AG04449 (cell line): ENCODE data around the gene FAM53A.

Experiments
- CTCF ChIA-PET: fragments of 350-600 bp; formaldehyde crosslinking; extraction: SDS; loops from one replicate; lab custom pipeline; 2021; ENCODE audit warnings: antibody characterized with exemption; lab: Yijun Ruan, JAX
- POLR2A ChIA-PET: fragments of 400-600, 350-600 bp; formaldehyde crosslinking; extraction: SDS; loops from one replicate; lab custom pipeline; 2020; ENCODE audit warnings: antibody characterized with exemption, inconsistent platforms; lab: Yijun Ruan, JAX
- DNase-seq: peaks from one replicate; pipeline ENCODE4 v3.0.0-alpha.2; 2010; ENCODE audit warnings: low read depth, low spot score
- H3K4me3 ChIP-seq: 2 replicates; pipeline ENCODE4 v1.5.1; 2011; ENCODE audit warnings: low read depth, mild to moderate bottlenecking, control low read depth, low read length
- CTCF ChIP-seq: IDR thresholded peaks from one replicate; pipeline ENCODE4 v1.5.1; 2011; ENCODE audit warnings: mild to moderate bottlenecking, moderate library complexity, low read length, control low read depth, inconsistent platforms; ENCODE audit not compliant: insufficient read depth; ENCODE audit errors: missing control alignments

FAM53A gene

GRCh38 chr4:1683261-1683735, 815 bp downstream of the FAM53A start:
- H3K4me3 ChIP-seq = peak overlapping the region; percentile 65
- POLR2A ChIA-PET = no interaction called here
- TF ChIP-seq CTCF = no peak
- DNase-seq = peak; percentile 59
- CTCF ChIA-PET = interaction anchor here (0.6 to 2.8 kb wide), 3 partner anchors 9 to 436 kb away, joined by 3 to 22 read pairs (median 3); no protein-coding TSS in a partner anchor

- no peak for TF ChIP-seq CTCF
- no peak for DNase-seq
- peak overlapping the region; percentile 65 for H3K4me3 ChIP-seq
- POLR2A ChIA-PET = no interaction called here
- CTCF ChIA-PET = interaction anchor here (0.6 to 2.8 kb wide), 2 partner anchors 9 to 435 kb away, joined by 3 to 22 read pairs; no protein-coding TSS in a partner anchor
These were observed 1.3 kb downstream of the FAM53A start for GRCh38 chr4:1682860-1683259.

GRCh38 chr4:1678244-1678643, 5.9 kb downstream of the FAM53A start:
- POLR2A ChIA-PET = no interaction called here
- no peak for TF ChIP-seq CTCF

GRCh38 chr4:1676605-1677525, 7.2 kb downstream of the FAM53A start:
- no peak for DNase-seq
- CTCF ChIA-PET = interaction anchor here (4.8 kb wide), 1 partner anchor 16 kb away, joined by 24 read pairs; no protein-coding TSS in a partner anchor
- no peak for TF ChIP-seq CTCF
- POLR2A ChIA-PET = no interaction called here
- no peak overlapping the region for H3K4me3 ChIP-seq

More at GRCh38 chr4:1678244-1678643, 5.9 kb downstream of the FAM53A start:
- H3K4me3 ChIP-seq = no peak overlapping the region
- no peak for DNase-seq
- CTCF ChIA-PET = no interaction called here

GRCh38 chr4:1675802-1676137, 8.3 kb downstream of the FAM53A start:
- ChIA-PET POLR2A (no interaction called here), CTCF (interaction anchor here (4.8 kb wide), 1 partner anchor 17 kb away, joined by 24 read pairs; no protein-coding TSS in a partner anchor)
- no peak for TF ChIP-seq CTCF
- DNase-seq = no peak
- H3K4me3 ChIP-seq = no peak overlapping the region
